Dendritic cell treated with granulocyte-macrophage colony-stimulating factor and Interleukin-4, amounts not matched to agents 40 ng/mL and 50 ng/mL, for 4 days (primary cell): Measurements from ENCODE around the gene CYCS.
A peak's percentile ranks its signal among the peaks of the same experiment; 100 is the strongest.
"Not testable (repeated sequence)": the region's sequence is repeated elsewhere in the genome, so short reads cannot be mapped to it uniquely, and the experiment has no call there.

Experiments
- H3K27ac Mint-ChIP-seq: one replicate; pipeline ENCODE4 v1.8.0; 2022; ENCODE audit warnings: mild to moderate bottlenecking, mixed read lengths
- H3K27me3 Mint-ChIP-seq: one replicate; pipeline ENCODE4 v1.8.0; 2022; ENCODE audit warnings: mild to moderate bottlenecking, mixed read lengths
- H3K36me3 Mint-ChIP-seq: one replicate; pipeline ENCODE4 v1.8.0; 2022; ENCODE audit warnings: low read depth, mixed read lengths
- H3K4me1 Mint-ChIP-seq: one replicate; pipeline ENCODE4 v1.8.0; 2022; ENCODE audit warnings: low read depth, mixed read lengths
- H3K4me3 Mint-ChIP-seq: one replicate; pipeline ENCODE4 v1.8.0; 2022; ENCODE audit warnings: mild to moderate bottlenecking, moderate library complexity, mixed read lengths
- H3K9me3 Mint-ChIP-seq: one replicate; pipeline ENCODE4 v1.8.0; 2022; ENCODE audit warnings: mixed read lengths
- intact Hi-C: fragments of 100-400 bp; cut with micrococcal nuclease; formaldehyde crosslinking; loops from one replicate; pipeline ENCODE4 v1.15.0; 2022

The CYCS gene

DNA sequence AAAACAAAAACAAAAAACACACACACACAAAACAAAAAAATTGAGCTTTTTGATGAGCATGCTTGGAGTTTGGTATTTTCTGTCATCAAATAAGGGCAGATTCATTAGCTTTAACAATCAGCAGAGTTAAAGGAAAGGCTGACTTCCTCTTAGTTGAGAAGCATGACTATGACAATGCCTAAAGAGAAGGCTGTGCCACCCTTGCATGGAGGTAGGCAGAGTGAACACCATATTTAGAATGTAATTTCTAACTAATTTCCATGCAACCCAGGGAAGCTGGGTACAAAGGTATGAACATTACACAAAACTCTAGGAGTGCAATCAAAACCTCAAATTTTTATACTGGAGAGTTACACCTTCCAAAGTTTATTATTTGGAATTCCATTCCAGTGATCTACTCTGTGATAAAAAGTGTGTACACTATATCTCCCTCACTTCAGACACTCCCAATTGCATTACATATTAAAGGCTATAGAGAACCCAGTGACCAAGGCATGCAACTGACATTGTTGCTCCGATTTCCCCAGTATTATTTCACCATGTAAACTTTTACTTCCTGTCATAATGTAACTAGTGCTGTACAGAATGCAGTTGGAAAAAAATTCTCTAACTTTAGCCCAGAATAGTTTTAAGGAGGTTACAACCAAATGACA is 9.4 kb upstream of the CYCS start:
- intact Hi-C loops = no loop called here
- no peak overlapping the region for H3K27ac Mint-ChIP-seq
- no peaks in the 10 kb centered on the region for H3K9me3 Mint-ChIP-seq
- no peak overlapping the region for H3K4me3 Mint-ChIP-seq
- H3K36me3 Mint-ChIP-seq = peaks cover 18% of the 10 kb centered on the region
- peaks cover 13% of the 10 kb centered on the region for H3K4me1 Mint-ChIP-seq
- no peaks in the 10 kb centered on the region for H3K27me3 Mint-ChIP-seq

DNA sequence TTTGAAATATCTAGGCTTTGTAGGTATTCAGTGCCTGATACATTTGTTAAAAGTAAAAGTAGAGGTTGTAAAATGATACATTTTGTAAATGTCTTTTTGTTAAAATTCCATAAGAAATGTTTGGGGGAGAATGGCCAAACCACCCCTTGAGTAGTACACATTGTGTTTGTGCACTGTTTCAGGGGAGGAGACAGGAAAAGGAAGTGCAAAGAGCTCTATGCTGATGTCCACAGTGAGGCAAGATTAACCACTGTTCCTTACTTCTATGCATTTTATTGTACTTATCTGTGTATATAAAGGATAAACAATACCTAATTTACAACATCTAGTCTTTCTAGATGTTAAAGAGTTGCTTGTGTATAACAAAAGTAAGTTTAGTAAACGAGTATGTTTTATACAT is 7.4 kb upstream of the CYCS start:
- Mint-ChIP-seq H3K27ac (no peak overlapping the region), H3K9me3 (no peaks in the 10 kb centered on the region), H3K27me3 (peaks cover 4% of the 10 kb centered on the region), H3K4me1 (peaks cover 13% of the 10 kb centered on the region), H3K4me3 (no peak overlapping the region), H3K36me3 (peaks cover 11% of the 10 kb centered on the region)
- intact Hi-C loops = no loop called here

DNA sequence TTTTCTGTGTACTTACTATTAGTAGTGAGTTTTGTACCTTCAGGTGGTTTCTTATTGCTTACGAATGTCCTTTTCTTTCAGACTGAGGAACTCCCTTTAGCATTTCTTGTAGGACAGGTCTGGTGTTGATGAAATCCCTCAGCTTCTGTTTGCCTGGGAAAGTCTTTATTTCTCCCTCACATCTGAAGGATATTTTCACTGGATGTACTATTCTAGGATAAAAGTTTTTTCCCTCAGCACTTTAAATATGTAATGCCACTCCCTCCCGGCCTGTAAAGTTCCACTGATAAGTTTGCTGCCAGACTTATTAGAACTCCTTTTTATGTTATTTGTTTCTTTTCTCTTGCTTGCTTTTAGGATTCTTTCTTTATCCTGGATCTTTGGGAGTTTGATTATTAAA is 1.7 kb upstream of the CYCS start:
- peak overlapping the region; percentile 18 for H3K27ac Mint-ChIP-seq
- peaks cover 36% of the 10 kb centered on the region for H3K36me3 Mint-ChIP-seq
- no peak overlapping the region for H3K4me3 Mint-ChIP-seq
- H3K9me3 Mint-ChIP-seq = no peaks in the 10 kb centered on the region
- intact Hi-C loops = no loop called here
- peaks cover 15% of the 10 kb centered on the region for H3K4me1 Mint-ChIP-seq
- peaks cover 4% of the 10 kb centered on the region for H3K27me3 Mint-ChIP-seq

DNA sequence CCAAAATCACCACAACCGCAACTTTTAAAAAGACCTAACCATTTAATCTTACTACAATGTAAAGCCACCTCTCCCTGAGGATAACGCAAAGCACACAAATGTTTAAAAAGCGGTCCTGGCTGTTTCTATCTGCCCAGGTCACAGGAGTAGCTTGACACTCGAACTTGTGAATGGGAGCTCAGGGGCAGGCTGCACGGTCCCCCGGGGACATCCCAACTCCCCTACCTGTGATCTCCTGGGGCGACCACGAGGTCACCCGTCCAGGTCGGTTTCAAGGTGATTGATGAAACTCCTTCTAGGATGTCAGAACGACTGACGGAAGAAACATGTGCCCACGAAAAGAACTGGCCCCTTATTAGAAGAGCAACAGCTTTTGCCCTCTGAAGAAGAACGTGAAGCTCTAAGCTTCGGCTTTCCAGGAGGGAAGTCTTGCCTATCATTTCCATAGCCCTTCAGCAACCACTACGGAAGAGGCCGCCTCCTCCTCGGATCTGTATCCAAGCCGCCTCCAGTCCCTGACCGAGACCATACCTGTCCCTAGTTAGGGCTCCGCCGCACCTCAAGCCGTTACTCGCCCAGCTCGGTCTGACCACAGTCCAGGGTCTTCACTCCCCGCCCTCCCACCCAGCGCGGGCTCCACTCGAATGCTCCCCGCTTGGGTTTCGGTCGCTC is 459 bp downstream of the CYCS start:
- H3K4me1 Mint-ChIP-seq = peaks cover 22% of the 10 kb centered on the region
- no peaks in the 10 kb centered on the region for H3K9me3 Mint-ChIP-seq
- H3K36me3 Mint-ChIP-seq = peaks cover 58% of the 10 kb centered on the region
- H3K4me3 Mint-ChIP-seq = peak overlapping the region; percentile 100
- intact Hi-C loops = loop anchor here (2.0 kb wide), 1 partner anchor 56 kb away; a partner anchor contains a TSS
- H3K27me3 Mint-ChIP-seq = peaks cover 4% of the 10 kb centered on the region
- H3K27ac Mint-ChIP-seq = peak overlapping the region; percentile 98

DNA sequence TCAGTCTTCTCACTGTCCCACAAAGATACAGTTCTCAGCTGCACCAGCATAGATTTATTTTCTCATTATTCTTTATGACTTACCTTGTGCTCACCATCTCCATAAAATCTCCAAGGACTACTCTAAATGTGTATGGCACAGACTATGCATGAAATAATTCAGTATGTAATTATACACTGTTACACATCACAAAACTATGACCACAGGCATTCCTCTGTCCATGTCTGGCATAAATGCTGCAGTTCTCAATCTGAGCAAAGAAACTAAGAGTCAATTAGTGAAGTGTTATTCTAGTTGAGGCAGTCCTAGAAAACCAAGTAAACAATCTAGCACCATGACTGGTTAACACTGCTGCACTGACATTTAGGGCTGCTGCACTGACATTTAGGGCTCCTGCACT is 2.7 kb downstream of the CYCS start:
- intact Hi-C loops = no loop called here
- H3K4me1 Mint-ChIP-seq = peaks cover 36% of the 10 kb centered on the region
- no peak overlapping the region for H3K27ac Mint-ChIP-seq
- H3K9me3 Mint-ChIP-seq = no peaks in the 10 kb centered on the region
- H3K27me3 Mint-ChIP-seq = no peaks in the 10 kb centered on the region
- no peak overlapping the region for H3K4me3 Mint-ChIP-seq
- H3K36me3 Mint-ChIP-seq = peaks cover 65% of the 10 kb centered on the region

DNA sequence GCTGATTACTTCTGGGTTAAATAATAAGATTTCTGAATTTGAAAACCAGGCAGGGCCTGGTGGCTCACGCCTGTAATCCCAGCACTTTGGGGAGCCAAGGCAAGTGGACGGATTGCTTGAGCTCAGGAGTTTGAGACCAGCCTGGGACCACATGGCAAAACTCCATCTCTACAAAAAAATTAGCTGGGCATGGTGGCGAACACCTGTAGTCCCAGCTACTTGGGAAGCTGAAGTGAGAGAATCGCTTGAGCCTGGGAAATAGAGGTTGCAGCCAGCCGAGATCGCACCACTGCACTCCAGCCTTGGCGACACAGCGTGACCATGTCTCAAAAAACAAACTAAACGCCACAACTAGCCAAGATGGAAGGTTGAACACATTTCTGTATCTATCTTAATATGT is 3.5 kb downstream of the CYCS start:
- H3K27ac Mint-ChIP-seq = no peak overlapping the region
- H3K9me3 Mint-ChIP-seq = no peaks in the 10 kb centered on the region
- peaks cover 44% of the 10 kb centered on the region for H3K4me1 Mint-ChIP-seq
- H3K4me3 Mint-ChIP-seq = no peak overlapping the region
- H3K27me3 Mint-ChIP-seq = no peaks in the 10 kb centered on the region
- peaks cover 70% of the 10 kb centered on the region for H3K36me3 Mint-ChIP-seq
- intact Hi-C loops = no loop called here

DNA sequence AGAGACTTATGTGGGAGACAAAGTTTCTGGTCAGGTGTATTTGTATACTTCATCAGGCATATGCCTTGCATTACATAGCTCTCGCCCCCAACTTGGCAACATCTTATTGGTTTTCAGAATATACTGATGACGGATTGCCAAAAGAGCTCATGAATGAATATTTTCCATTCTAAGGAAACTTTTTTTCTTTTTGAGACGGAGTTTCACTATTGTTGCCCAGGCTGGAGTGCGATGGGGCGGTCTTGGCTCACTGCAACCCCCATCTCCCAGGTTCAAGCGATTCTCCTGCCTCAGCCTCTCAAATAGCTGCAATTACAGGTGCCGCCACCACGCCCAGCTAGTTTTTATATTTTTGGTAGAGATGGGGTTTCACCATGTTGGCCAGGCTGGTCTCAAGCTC is 6.0 kb downstream of the CYCS start:
- H3K4me1 Mint-ChIP-seq = peaks cover 48% of the 10 kb centered on the region
- no peaks in the 10 kb centered on the region for H3K9me3 Mint-ChIP-seq
- H3K4me3 Mint-ChIP-seq = no peak overlapping the region
- peaks cover 64% of the 10 kb centered on the region for H3K36me3 Mint-ChIP-seq
- intact Hi-C loops = no loop called here
- no peaks in the 10 kb centered on the region for H3K27me3 Mint-ChIP-seq
- H3K27ac Mint-ChIP-seq = no peak overlapping the region

DNA sequence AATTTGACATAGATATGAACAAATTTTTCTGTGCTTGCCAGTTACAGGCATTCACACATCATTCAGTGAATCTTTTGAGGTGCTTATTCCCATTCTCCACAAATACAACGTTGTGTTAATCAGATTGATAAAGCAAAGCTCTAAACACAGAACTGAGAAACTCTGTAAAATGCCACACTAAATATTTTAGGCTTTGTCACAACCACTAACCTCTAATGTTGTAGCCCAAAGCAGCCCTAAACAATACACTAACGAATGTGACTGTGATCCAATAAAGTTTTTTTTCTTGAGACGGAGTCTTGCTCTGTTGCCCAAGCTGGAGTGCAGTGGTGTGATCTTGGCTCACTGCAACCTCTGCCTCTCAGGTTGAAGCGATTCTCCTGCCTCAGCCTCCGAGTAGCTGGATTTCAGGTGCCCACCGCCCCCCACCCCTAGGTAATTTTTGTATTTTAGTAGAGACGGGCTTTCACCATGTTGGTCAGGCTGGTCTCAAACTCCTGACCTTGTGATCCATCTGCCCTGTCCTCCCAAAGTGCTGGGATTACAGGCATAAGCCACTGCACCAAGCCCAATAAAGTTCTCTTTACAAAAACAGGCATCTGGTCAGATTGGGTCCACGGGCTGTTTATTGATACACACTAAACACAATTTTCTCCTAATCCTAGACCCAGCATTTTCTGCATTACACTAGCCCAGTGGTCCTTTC is 6.9 kb downstream of the CYCS start:
- H3K9me3 Mint-ChIP-seq = no peaks in the 10 kb centered on the region
- H3K27ac Mint-ChIP-seq = peak overlapping the region; percentile 73
- intact Hi-C loops = no loop called here
- peaks cover 39% of the 10 kb centered on the region for H3K4me1 Mint-ChIP-seq
- peaks cover 55% of the 10 kb centered on the region for H3K36me3 Mint-ChIP-seq
- H3K27me3 Mint-ChIP-seq = no peaks in the 10 kb centered on the region
- H3K4me3 Mint-ChIP-seq = no peak overlapping the region

DNA sequence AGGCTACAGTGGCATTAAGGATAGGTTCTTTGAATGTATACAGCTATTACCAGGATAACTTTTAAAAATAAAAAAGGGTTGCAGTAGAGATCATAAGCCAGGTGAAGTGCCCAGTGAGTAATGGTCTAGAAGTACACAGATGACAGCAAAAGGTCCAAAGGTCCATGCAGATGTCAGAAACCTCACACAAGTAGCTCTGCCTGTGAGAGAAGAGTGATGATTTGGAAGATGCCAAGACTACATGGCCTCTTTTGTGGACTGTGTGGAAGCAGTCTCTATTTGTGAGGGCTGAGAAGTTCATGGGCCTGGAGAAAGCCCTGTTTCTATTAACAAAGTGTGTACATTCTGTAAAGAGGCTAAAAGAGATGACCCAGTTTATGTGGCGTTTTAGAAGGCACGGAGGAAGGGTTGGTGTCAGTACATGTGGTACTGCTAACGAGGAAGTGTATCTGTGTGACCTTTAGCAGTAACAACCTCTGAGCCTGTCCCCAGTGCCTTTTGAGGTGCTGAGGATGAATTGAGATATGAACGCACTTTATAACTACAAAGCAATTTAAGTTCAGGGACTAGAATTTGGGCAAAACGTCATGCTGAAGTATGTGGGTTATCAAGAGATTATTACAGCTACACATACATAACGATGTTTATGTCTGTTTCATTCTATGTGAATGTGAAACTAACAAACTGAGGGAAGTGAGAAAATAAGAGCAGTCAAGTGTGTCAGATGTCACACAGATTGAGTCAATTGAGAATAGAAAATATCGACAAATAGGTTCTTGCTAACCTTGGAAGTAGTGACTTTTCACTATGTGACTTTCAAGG is 7.6 kb downstream of the CYCS start:
- intact Hi-C loops = no loop called here
- Mint-ChIP-seq H3K27ac (peak overlapping the region; percentile 73), H3K9me3 (no peaks in the 10 kb centered on the region), H3K4me3 (peak overlapping the region; percentile 26), H3K27me3 (no peaks in the 10 kb centered on the region), H3K36me3 (peaks cover 53% of the 10 kb centered on the region), H3K4me1 (peaks cover 39% of the 10 kb centered on the region)

DNA sequence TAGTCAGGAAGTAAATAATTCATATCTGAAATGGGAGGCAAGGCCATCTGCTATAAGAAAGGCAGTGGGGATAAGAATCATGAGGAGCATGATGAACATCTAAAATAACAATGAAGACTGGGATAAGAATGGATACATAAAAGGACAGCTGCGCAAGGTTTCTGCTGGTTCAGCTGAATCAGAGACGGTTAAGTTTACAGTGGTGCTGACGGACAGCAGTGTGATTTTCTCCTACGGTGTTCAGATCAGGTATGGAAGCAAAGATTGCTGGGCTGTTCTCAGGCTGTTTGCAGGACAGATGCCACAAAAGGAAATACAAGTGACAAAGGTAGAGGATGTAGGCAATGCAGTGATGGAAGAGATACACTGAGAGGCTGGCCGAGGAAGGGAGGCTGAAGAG is 8.4 kb downstream of the CYCS start:
- Mint-ChIP-seq H3K4me1 (peaks cover 32% of the 10 kb centered on the region), H3K9me3 (no peaks in the 10 kb centered on the region), H3K36me3 (peaks cover 50% of the 10 kb centered on the region), H3K27me3 (no peaks in the 10 kb centered on the region), H3K27ac (no peak overlapping the region), H3K4me3 (no peak overlapping the region)
- intact Hi-C loops = no loop called here

DNA sequence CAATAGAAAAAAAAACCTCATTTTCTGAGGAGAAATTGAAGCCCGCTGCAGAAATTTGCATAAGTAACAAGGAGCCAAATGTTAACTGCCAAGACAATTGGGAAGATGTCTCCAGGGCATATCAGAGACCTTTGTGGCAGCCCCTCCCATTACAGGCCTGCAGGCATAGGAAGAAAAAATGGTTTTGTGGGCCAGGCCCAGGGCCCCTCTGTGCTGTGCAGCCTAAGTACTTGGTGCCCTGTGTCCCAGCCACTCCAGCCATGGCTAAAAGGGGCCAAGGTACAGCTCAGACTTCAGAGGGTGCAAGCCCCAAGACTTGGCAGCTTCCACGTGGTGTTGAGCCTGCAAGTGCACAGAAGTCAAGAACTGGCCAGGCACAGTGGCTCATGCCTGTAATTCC is 14.5 kb downstream of the CYCS start:
- H3K27ac Mint-ChIP-seq, intact Hi-C loops, H3K4me1 Mint-ChIP-seq, H3K9me3 Mint-ChIP-seq, H3K4me3 Mint-ChIP-seq, H3K27me3 Mint-ChIP-seq: not testable (repeated sequence)
- H3K36me3 Mint-ChIP-seq = peaks cover 10% of the 10 kb centered on the region

DNA sequence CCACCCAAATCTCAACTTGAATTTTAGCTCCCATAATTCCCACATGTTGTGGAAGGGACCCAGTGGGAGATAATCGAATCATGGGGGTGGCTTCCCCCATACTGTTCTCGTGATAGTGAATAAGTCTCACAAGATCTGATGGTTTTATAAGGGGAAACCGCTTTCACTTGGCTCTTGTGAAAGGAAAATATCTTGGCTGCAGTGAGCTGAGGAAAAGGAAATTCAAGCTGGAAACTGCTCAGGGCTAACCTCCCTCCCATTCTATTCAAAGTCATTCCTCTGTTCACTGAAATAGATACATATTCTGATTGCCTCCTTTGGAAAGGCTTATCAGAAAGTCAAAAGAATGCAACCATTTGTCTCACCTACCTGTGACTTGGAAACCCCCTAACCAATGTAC is 15.8 kb downstream of the CYCS start:
- no peaks in the 10 kb centered on the region for H3K4me1 Mint-ChIP-seq
- H3K36me3 Mint-ChIP-seq = peaks cover 10% of the 10 kb centered on the region
- intact Hi-C loops = no loop called here
- no peaks in the 10 kb centered on the region for H3K9me3 Mint-ChIP-seq
- H3K27ac Mint-ChIP-seq = no peak overlapping the region
- no peaks in the 10 kb centered on the region for H3K27me3 Mint-ChIP-seq
- H3K4me3 Mint-ChIP-seq = no peak overlapping the region

DNA sequence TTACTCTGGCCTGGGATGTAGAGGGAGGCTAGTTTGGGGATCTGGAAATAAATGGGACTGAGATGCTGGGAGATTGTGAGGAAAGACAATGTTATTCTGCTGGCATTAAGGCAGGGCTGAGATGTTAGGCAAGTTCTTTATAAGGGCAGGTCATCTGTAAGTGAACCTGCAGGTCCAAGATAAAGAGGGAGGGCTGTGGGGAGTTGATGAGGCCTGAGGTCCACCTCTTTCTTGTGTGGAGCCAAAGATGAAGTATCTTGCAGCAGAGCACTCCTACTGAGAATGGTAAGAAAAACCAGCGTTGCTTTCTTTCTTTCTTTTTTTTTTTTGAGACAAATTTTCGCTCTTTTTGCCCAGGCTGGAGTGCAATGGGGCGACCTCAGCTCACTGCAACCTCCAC is 19.1 kb downstream of the CYCS start:
- intact Hi-C loops = no loop called here
- H3K27me3 Mint-ChIP-seq = no peaks in the 10 kb centered on the region
- no peak overlapping the region for H3K27ac Mint-ChIP-seq
- H3K9me3 Mint-ChIP-seq = no peaks in the 10 kb centered on the region
- no peak overlapping the region for H3K4me3 Mint-ChIP-seq
- H3K4me1 Mint-ChIP-seq = peaks cover 7% of the 10 kb centered on the region
- H3K36me3 Mint-ChIP-seq = no peaks in the 10 kb centered on the region

DNA sequence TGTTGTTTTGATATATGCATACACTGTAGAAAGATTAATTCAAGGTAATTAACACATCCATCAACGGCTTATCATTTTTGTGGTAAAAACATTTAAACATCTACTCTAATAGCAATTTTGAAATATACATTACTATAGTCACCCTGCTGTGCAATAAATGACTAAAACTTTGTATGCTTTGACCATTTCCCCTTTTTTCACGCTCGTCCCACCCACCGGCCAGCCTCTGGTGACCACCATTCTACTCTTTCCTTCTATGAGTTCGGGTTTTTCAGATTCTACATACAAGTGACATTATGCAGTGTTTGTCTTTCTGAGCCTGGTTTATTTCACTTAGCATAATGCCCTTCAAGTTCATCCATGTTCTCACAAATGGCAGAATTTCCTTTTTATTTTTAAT is 21.3 kb downstream of the CYCS start:
- Mint-ChIP-seq H3K27ac (no peak overlapping the region), H3K27me3 (no peaks in the 10 kb centered on the region), H3K4me1 (peaks cover 7% of the 10 kb centered on the region), H3K9me3 (no peaks in the 10 kb centered on the region), H3K36me3 (no peaks in the 10 kb centered on the region), H3K4me3 (no peak overlapping the region)
- intact Hi-C loops = no loop called here
